H1 (cell line): ENCODE results near the gene RNF130. TPM values are rescaled to one million over a fixed set of nuclear protein-coding genes. Genes with fewer than 3 reads are reported as not detected.

ENCODE experiments used
- CTBP2 ChIP-seq: IDR thresholded peaks from 2 replicates; pipeline ENCODE4 v1.7.0; 2011; ENCODE audit warnings: borderline replicate concordance, mild to moderate bottlenecking, moderate library complexity, mixed read lengths, low read length; ENCODE audit not compliant: insufficient read depth, insufficient read length
- KDM4A ChIP-seq: IDR thresholded peaks from one replicate; pipeline ENCODE4 v1.7.1; 2012; ENCODE audit warnings: low read depth, mild to moderate bottlenecking, moderate library complexity, low read length, inconsistent platforms; ENCODE audit not compliant: severe bottlenecking
- NANOG ChIP-seq: IDR thresholded peaks from 2 replicates; pipeline ENCODE4 v1.6.1; 2011; ENCODE audit warnings: low read length, low read depth, mild to moderate bottlenecking, inconsistent platforms; ENCODE audit not compliant: insufficient read depth, poor library complexity, severe bottlenecking
- SAP30 ChIP-seq: fragments of 300-600 bp; sonication (generic); IDR thresholded peaks from 2 replicates; pipeline ENCODE4 v1.7.1; 2012; ENCODE audit warnings: low read length, moderate library complexity, mild to moderate bottlenecking, inconsistent platforms; ENCODE audit not compliant: insufficient read depth, insufficient replicate concordance
- SP4 ChIP-seq: IDR thresholded peaks from 2 replicates; pipeline ENCODE4 v1.6.1; 2012; ENCODE audit warnings: low read length, inconsistent platforms
- SUZ12 ChIP-seq: fragments of 200-600 bp; sonication (generic); IDR thresholded peaks from 2 replicates; pipeline ENCODE4 v1.6.1; 2012; ENCODE audit warnings: mild to moderate bottlenecking, inconsistent platforms, low read length, moderate library complexity, mixed read lengths
- polyA plus RNA-seq, 7 experiments: library from polyadenylated mRNA; depleted of rRNA in 3 of 7; stranded (reverse) in 5 of 7; unstranded in 2 of 7; fragments of >200 nt in 5 of 7; fragments of 200-250 nt in 2 of 7; gene quantifications; 1 replicate in 5 of 7; 2 replicates in 1 of 7; 4 replicates in 1 of 7; pipeline versions ENCODE4 v1.2.1 to v1.2.3, GENCODE V29; 2011 to 2013; ENCODE audit warnings: missing spikeins in 2 of 7, mixed read lengths in 2 of 7
- total RNA-seq: library from RNA; stranded (reverse); fragmentation: NEBNext Ultra II Directional; extraction: Animal tissue kit (Norgen Biotek cat#: 25700); gene quantifications from 2 replicates; pipeline ENCODE4 v1.2.1, GENCODE V29; 2021
- TF ChIP-seq, protein P1 (sequence below): IDR thresholded peaks from 2 replicates; pipeline ENCODE4 v1.6.1; 2012; ENCODE audit warnings: inconsistent platforms

RNF130 gene
- total and polyA plus RNA-seq, 2 of the 8 experiments (the other 6 are each of a cell fraction or from before 2014, with no cell fraction given), result 65.1 to 70.0 TPM

DNA sequence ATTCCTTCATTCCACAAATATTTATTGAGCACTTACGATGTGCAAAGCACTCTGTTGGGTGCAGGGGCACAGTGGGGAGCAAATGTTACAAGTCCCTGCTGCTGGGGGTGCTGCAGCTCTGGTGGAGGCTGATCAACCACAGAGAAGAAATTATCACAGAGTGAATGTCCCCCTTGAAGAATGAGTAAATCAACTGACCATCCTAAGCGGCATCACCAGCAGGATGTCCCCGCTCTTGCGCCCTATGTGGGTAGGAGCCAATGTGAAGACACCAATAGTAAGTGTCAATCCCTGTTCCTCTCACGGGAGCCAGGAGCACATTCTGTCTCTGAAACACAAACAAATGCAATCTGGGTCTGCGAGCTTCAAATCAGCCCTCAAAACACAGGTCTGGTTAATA lies 116.5 kb downstream of the RNF130 start (continued):
- TF ChIP-seq SUZ12 (no peak), SAP30 (no peak), SP4 (no peak), NANOG (no peak), CTBP2 (no peak), KDM4A (no peak)
- TF ChIP-seq, protein P1, sequence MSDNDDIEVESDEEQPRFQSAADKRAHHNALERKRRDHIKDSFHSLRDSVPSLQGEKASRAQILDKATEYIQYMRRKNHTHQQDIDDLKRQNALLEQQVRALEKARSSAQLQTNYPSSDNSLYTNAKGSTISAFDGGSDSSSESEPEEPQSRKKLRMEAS, result no peak
- TF ChIP-seq, all 59 proteins: peak for 0
